ENCODE results near the gene HMX1.

HMX1 gene

GRCh38 chr4:8820178-8821102 lies 51.2 kb downstream of the HMX1 start:
- no peak for DNase-seq (ENCODE audit: low read depth)

- DNase-seq (ENCODE audit: low read depth), result no peak
Observed at GRCh38 chr4:8819473-8820177, 52.0 kb downstream of the HMX1 start.

- DNase-seq (ENCODE audit: low read depth), result no peak
Observed at GRCh38 chr4:8819019-8819418, 52.6 kb downstream of the HMX1 start.

- DNase-seq (ENCODE audit: low read depth), result no peak
Observed at GRCh38 chr4:8818063-8818881, 53.4 kb downstream of the HMX1 start.

- no peak for DNase-seq (ENCODE audit: low read depth)
Observed at GRCh38 chr4:8817813-8818062, 53.9 kb downstream of the HMX1 start.

- no peak for DNase-seq (ENCODE audit: low read depth)
Observed at GRCh38 chr4:8817096-8817812, 54.4 kb downstream of the HMX1 start.
